ENCODE measurements around the gene CDS1.
"Not testable (repeated sequence)": the region's sequence is repeated elsewhere in the genome, so short reads cannot be mapped to it uniquely, and the experiment has no call there.

CDS1 gene

GRCh38 chr4:84611531-84611930 lies 28.6 kb downstream of the CDS1 start:
- no peak for DNase-seq (ENCODE audit: low read depth)

- DNase-seq (ENCODE audit: low read depth), result no peak
These were observed 32.0 kb downstream of the CDS1 start for GRCh38 chr4:84614891-84615290.

DNA sequence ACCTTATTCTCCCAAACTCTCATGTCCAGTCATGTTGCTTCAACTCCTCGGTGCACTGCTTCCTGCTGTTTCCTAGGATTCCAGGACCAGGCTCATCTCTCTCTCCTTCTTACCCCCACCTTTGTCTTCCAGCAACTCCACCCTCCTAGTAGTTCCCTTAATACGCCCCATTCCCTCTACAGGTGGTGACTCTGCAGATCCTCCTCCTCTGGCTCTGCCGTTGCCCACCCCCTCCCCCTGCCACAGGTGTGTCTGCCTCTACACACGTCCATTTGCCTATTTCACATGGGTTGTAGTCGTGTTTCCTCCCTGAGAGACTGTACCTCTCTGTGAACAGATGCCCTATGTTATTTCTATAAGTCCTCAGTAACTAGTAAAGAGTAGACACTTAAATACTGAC lies 32.4 kb downstream of the CDS1 start:
- DNase-seq (ENCODE audit: low read depth), result no peak

GRCh38 chr4:84622959-84623358 lies 40.0 kb downstream of the CDS1 start:
- DNase-seq (ENCODE audit: low read depth), result no peak

DNA sequence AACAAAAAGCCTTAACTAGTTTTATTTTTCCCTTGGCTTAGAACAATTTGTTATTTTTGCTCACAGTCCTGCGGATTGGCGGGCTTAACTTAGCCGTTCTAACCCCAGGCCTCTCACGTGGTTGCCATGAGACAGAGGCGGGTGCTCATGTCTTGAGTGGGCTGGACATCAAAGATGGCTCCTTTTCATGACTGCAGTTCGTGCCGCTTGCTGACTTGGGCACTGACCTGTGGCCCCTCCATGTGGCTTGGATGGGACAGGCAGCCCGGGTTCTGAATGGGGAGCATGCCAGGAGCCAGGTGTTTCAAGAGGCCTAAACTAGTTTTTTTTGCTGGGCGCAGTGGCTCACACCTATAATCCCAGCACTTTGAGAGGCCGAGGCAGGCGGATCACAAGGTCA lies 40.7 kb downstream of the CDS1 start:
- DNase-seq (ENCODE audit: low read depth), result no peak

DNA sequence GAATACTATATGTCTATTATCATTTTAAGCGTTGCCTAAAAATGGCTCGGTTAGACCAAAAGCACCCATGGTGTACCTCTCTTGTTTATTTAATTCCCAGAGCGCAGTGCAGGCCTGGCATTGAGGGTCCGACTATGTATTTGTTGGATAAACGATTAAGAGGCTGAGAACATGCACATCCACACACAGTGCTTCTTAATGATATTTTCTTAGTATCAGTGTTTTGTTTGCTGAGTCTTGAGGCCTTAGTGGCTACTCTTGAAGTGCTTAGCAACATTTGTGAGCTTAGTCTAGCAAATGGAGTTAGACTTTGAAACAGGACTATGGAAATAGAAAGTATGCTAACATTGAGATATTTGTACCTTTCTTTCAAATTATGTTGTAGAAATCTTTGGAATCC lies 43.7 kb downstream of the CDS1 start:
- DNase-seq (ENCODE audit: low read depth), result no peak

GRCh38 chr4:84631573-84631972 lies 48.6 kb downstream of the CDS1 start:
- no peak for DNase-seq (ENCODE audit: low read depth)

DNA sequence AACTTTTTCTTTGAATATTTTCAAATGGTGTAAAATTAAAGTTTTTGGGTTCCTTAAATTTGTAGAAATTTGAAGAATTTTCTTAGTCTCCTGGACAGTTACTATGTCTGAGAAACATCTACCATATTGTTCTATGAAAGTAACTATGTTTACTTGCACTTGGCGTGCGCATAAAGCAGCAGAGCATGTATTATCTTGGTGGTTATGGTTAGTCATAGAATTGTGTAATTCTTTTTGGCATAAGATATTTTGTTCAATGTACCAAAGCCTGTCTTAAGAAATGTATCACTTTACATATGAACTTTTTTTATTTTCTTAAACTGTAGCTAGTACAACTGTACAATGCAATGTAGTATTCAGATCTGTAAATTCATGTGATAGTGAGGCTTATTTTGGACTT lies 49.2 kb downstream of the CDS1 start:
- DNase-seq (ENCODE audit: low read depth), result no peak

DNA sequence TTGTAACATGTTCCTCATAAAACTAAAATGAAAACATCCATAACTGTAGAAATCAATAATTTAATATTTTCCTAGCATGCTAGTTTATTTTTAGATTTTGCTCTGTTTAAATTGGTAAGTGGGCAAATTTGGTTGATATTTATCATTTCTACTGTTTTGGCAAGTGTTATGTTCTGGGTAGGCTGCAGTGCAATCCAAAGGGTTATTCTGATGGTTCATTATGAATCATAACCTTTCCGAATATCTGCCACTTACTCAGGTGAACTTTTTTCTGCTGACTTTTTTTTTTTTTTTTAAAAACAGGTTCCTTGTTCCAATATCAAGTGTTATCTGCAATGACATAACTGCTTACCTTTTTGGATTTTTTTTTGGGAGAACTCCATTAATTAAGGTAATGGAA lies 52.0 kb downstream of the CDS1 start:
- no peak for DNase-seq (ENCODE audit: low read depth)

- no peak for DNase-seq (ENCODE audit: low read depth)
These were observed 55.2 kb downstream of the CDS1 start for GRCh38 chr4:84638092-84638491.

- DNase-seq (ENCODE audit: low read depth), result no peak
These were observed 56.2 kb downstream of the CDS1 start for GRCh38 chr4:84639145-84639544.

GRCh38 chr4:84644087-84644486 lies 61.2 kb downstream of the CDS1 start:
- DNase-seq (ENCODE audit: low read depth), result no peak

- DNase-seq (ENCODE audit: low read depth), result no peak
These were observed 64.5 kb downstream of the CDS1 start for GRCh38 chr4:84647312-84647884.

- DNase-seq (ENCODE audit: low read depth), result no peak
These were observed 65.3 kb downstream of the CDS1 start for GRCh38 chr4:84648178-84648577.

DNA sequence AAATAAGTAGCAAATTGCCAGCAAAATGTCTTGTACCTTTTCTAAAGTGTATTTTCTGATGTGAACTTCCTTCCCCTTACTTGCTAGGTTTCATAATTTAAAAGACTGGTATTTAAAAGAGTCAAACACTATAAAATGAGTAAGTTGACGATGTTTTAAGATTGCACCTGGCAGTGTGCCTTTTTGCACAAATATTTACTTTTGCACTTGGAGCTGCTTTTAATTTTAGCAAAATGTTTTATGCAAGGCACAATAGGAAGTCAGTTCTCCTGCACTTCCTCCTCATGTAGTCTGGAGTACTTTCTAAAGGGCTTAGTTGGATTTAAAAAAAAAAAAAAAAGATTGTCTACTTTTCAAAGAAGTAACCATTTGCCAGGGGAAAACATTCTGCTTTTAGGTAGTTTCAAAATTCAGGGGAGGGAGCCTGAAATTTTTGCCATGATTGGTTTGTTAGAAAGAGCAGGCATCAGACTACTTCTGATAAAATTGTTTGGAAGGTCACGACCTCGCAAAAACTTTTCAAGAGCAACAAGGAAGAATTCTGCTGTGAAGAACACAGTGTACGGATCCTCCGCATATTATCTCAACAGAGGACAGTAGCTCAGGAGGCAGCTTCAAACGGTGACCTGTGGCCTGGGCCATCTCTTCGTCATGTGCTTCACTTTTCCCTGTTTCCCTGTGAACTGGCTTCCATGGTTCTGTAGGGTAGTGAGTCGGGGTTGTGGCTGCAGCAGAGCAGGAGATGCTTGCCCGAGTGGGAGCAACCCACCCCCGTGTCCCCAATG lies 66.1 kb downstream of the CDS1 start:
- no peak for DNase-seq (ENCODE audit: low read depth)

DNA sequence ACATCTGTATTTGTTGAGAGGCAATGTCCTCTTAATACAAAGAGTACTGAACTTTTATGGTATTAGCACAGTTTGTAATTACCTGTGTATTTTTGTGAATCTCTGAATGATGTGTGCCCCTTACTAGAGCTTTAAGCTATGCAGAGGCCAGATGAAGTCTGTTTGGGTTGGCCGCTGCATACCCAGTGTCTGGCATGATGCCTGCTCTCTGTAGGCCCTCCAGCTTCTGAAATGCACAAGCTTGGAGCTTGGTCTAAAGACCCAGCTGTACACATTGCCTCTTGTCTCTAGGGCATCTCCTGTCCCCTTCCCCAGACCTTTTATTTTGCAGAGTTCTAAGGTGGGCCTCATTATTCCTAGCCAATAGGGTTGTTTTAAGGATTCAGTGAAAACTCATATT lies 68.6 kb downstream of the CDS1 start:
- no peak for DNase-seq (ENCODE audit: low read depth)

GRCh38 chr4:84652478-84652877 lies 69.6 kb downstream of the CDS1 start:
- no peak for DNase-seq (ENCODE audit: low read depth)

GRCh38 chr4:84660606-84661005 lies 77.7 kb downstream of the CDS1 start:
- no peak for DNase-seq (ENCODE audit: low read depth)

- no peak for DNase-seq (ENCODE audit: low read depth)
These were observed 78.4 kb downstream of the CDS1 start for GRCh38 chr4:84661191-84661939.

DNA sequence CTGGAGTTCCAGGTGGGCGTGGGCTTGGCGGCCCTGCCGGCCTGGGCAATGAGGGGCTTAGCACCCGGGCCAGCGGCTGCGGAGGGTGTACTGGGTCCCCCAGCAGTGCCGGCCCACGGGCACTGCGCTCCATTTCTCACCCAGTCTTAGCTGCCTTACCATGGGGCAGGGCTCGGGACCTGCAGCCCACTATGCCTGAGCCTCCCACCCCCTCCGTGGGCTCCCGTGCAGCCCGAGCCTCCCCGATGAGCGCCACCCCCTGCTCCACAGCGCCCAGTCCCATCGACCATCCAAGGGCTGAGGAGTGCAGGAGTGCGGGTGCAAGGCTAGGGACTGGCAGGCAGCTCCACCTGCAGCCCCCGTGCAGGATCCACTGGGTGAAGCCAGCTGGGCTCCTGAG lies 81.8 kb downstream of the CDS1 start:
- DNase-seq (ENCODE audit: low read depth), result not testable (repeated sequence)

DNA sequence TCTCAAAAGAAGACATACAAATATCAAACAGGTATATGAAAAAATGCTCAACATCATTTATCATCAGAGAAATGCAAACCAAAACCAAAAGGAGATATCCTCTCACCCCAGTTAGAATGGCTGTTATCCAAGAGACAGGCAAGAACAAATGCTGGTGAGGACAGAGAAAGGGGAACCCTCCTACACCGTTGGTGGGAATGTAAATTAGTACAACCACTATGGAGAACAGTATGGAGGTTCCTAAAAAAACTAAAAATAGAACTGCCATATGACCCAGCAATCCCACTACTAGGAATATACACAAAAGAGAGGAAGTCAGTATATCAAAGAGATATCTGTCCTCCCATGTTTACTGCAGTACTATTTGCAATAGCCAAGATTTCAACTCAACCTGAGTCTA lies 83.5 kb downstream of the CDS1 start:
- no peak for DNase-seq (ENCODE audit: low read depth)

- DNase-seq (ENCODE audit: low read depth), result no peak
These were observed 86.3 kb downstream of the CDS1 start for GRCh38 chr4:84669201-84669600.

DNA sequence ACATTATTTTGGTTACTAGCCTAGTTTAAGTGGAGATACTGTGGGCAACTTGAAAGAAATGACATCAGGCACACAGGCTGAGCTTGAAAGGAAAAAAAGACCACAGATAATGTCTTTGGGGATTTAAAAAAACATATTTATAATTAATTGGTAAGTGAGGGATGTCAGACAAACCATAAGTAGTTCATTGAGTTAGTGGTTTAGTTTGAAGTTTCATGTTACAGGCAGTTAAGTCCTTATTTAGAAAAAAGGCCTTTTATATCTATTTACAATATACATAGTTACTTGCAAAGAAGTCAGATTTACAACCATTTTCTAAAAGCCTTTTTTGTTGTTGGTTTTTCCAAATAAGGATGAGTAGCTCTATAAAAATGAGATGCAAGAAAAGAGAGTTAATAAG lies 89.2 kb downstream of the CDS1 start:
- no peak for DNase-seq (ENCODE audit: low read depth)

All from stimulated activated CD8-positive, alpha-beta memory T cell treated with anti-CD3 and anti-CD28 coated beads, Interleukin-12 subunit alpha, Interleukin-12 subunit beta, amount 100 ng/mL, for 4 hours (primary cell).